ENCODE results near the gene MIOS. TPM values are rescaled to one million over a fixed set of nuclear protein-coding genes. Genes with fewer than 3 reads are reported as not detected.
"Not testable (repeated sequence)": the region's sequence is repeated elsewhere in the genome, so short reads cannot be mapped to it uniquely, and the experiment has no call there.

Gene MIOS
- polyA plus RNA-seq, 1 donor (not counting 4 experiments of a cell fraction or from before 2014, with no cell fraction given) = 29.2 TPM

- peaks cover 2% of the 10 kb centered on the region for H3K79me2 ChIP-seq (ENCODE audit: control insufficient read depth, insufficient read depth, low read length)
- no peak for FAIRE-seq
Measured at GRCh38 chr7:7654964-7655715, 88.5 kb downstream of the MIOS start.

DNA sequence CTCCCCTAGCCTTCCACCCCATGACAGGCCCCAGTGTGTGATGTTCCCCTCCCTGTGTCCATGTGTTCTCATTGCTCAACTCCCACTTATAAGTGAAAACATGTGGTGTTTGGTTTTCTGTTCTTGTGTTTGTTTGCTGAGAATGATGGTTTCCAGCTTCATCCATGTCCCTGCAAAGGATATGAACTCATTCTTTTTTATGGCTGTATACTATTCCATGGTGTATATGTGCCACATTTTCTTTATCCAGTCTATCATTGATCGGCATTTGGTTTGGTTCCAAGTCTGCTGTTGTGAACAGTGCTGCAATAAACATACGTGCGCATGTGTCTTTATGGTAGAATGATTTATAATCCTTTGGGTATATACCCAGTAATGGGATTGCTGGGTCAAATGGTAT lies 89.8 kb downstream of the MIOS start:
- H3K79me2 ChIP-seq (ENCODE audit: control insufficient read depth, insufficient read depth, low read length); H3K36me3 ChIP-seq (ENCODE audit: control insufficient read depth in 2 of 2, extremely low read depth in 1 of 2, insufficient read depth in 2 of 2, low read length in 2 of 2); H3K9me3 ChIP-seq (ENCODE audit: control insufficient read depth, low read depth, low read length); H3K9me1 ChIP-seq (ENCODE audit: control insufficient read depth, extremely low read depth, insufficient read depth, low read length); dilution Hi-C loops (cut with MboI; ENCODE audit: extremely low pct_ligation_motif_present, low sequenced_read_pairs); H3K4me1 ChIP-seq (ENCODE audit: control insufficient read depth, extremely low read depth, insufficient read depth, low read length); FAIRE-seq; H4K20me1 ChIP-seq (ENCODE audit: control insufficient read depth, extremely low read depth, insufficient read depth, low read length); H3K27ac ChIP-seq (ENCODE audit: control insufficient read depth, insufficient read depth, low read length); H2AFZ ChIP-seq (ENCODE audit: control insufficient read depth, low read length); H3K4me3 ChIP-seq (ENCODE audit: control insufficient read depth in 2 of 3, extremely low read depth in 1 of 3, insufficient read depth in 2 of 3, low read depth in 1 of 3, low read length in 3 of 3); H3K27me3 ChIP-seq (ENCODE audit: control insufficient read depth, extremely low read depth, insufficient read depth, low read length); DNase-seq (ENCODE audit: low read depth, low spot score); H3K9ac ChIP-seq (ENCODE audit: control insufficient read depth, extremely low read depth, insufficient read depth, low read length); H3K4me2 ChIP-seq (ENCODE audit: control insufficient read depth, extremely low read depth, insufficient read depth, low read depth, low read length): not testable (repeated sequence)

More at GRCh38 chr7:7654964-7655715, 88.5 kb downstream of the MIOS start:
- Histone ChIP-seq H3K9me3 (ENCODE audit: control insufficient read depth, low read depth, low read length) (no peaks in the 10 kb centered on the region), H2AFZ (ENCODE audit: control insufficient read depth, low read length) (no peak overlapping the region), H3K4me1 (ENCODE audit: control insufficient read depth, extremely low read depth, insufficient read depth, low read length) (no peaks in the 10 kb centered on the region), H3K27me3 (ENCODE audit: control insufficient read depth, extremely low read depth, insufficient read depth, low read length) (no peaks in the 10 kb centered on the region), H4K20me1 (ENCODE audit: control insufficient read depth, extremely low read depth, insufficient read depth, low read length) (no peaks in the 10 kb centered on the region), H3K9ac (ENCODE audit: control insufficient read depth, extremely low read depth, insufficient read depth, low read length) (no peak overlapping the region), H3K27ac (ENCODE audit: control insufficient read depth, insufficient read depth, low read length) (no peak overlapping the region), H3K4me3 (ENCODE audit: control insufficient read depth in 2 of 3, extremely low read depth in 1 of 3, insufficient read depth in 2 of 3, low read depth in 1 of 3, low read length in 3 of 3) (no peak overlapping the region), H3K4me2 (ENCODE audit: control insufficient read depth, extremely low read depth, insufficient read depth, low read depth, low read length) (no peak overlapping the region), H3K36me3 (ENCODE audit: control insufficient read depth in 2 of 2, extremely low read depth in 1 of 2, insufficient read depth in 2 of 2, low read length in 2 of 2) (no peaks in the 10 kb centered on the region), H3K9me1 (ENCODE audit: control insufficient read depth, extremely low read depth, insufficient read depth, low read length) (peaks cover 3% of the 10 kb centered on the region)
- no peak for DNase-seq (ENCODE audit: low read depth, low spot score)
- dilution Hi-C loops (cut with MboI; ENCODE audit: extremely low pct_ligation_motif_present, low sequenced_read_pairs) = no loop called here
- TF ChIP-seq, protein P1, sequence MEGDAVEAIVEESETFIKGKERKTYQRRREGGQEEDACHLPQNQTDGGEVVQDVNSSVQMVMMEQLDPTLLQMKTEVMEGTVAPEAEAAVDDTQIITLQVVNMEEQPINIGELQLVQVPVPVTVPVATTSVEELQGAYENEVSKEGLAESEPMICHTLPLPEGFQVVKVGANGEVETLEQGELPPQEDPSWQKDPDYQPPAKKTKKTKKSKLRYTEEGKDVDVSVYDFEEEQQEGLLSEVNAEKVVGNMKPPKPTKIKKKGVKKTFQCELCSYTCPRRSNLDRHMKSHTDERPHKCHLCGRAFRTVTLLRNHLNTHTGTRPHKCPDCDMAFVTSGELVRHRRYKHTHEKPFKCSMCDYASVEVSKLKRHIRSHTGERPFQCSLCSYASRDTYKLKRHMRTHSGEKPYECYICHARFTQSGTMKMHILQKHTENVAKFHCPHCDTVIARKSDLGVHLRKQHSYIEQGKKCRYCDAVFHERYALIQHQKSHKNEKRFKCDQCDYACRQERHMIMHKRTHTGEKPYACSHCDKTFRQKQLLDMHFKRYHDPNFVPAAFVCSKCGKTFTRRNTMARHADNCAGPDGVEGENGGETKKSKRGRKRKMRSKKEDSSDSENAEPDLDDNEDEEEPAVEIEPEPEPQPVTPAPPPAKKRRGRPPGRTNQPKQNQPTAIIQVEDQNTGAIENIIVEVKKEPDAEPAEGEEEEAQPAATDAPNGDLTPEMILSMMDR (optimal IDR thresholded peaks at IDR 0.05 in 1 of 3, IDR thresholded peaks at IDR 0.05 in 1 of 3, conservative IDR thresholded peaks at IDR 0.05 in 1 of 3; ENCODE audit: extremely low read depth in 1 of 3, insufficient read depth in 2 of 3, low read length in 3 of 3) = no peak
- no peak for TF ChIP-seq EZH2 (IDR thresholded peaks at IDR 0.05; ENCODE audit: low read length)

Other genes starting within 250 kb of the MIOS start
- gene COL28A1, start 31.0 kb upstream of the MIOS start, polyA plus RNA-seq = 0.02 to 0.13 TPM (median 0.04 TPM) in 3 replicates
- gene UMAD1, start 73.9 kb downstream of the MIOS start, polyA plus RNA-seq = 12.5 to 18.2 TPM (median 13.2 TPM) in 3 replicates
- gene RPA3, start 151.7 kb downstream of the MIOS start, polyA plus RNA-seq = 19.2 to 51.1 TPM (median 28.3 TPM) in 3 replicates

Data from keratinocyte (primary cell).